CD4-positive, alpha-beta T cell treated with Interleukin-12 subunit alpha and Interleukin-12 subunit beta, for 1 hour (primary cell): Measurements from ENCODE around the gene GPX4.
A peak's percentile ranks its signal among the peaks of the same experiment; 100 is the strongest.

Experiments used
- DNase-seq: peaks from one replicate; pipeline ENCODE4 v3.0.0-alpha.2; 2020

The GPX4 gene

GRCh38 chr19:1132552-1133383 lies 29.0 kb downstream of the GPX4 start:
- DNase-seq: peak; percentile 42

- peak; percentile 89 for DNase-seq
Measured at GRCh38 chr19:1133471-1133929, 29.7 kb downstream of the GPX4 start.

- no peak for DNase-seq
Measured at GRCh38 chr19:1134431-1134830, 30.6 kb downstream of the GPX4 start.

GRCh38 chr19:1135454-1135853 lies 31.7 kb downstream of the GPX4 start:
- no peak for DNase-seq

- no peak for DNase-seq
Measured at GRCh38 chr19:1136201-1136600, 32.4 kb downstream of the GPX4 start.

- no peak for DNase-seq
Measured at GRCh38 chr19:1136621-1137317, 33.0 kb downstream of the GPX4 start.

GRCh38 chr19:1138121-1138520 lies 34.3 kb downstream of the GPX4 start:
- DNase-seq: no peak

GRCh38 chr19:1139126-1139525 lies 35.3 kb downstream of the GPX4 start:
- no peak for DNase-seq

- no peak for DNase-seq
Measured at GRCh38 chr19:1140272-1141027, 36.7 kb downstream of the GPX4 start.

- DNase-seq: no peak
Measured at GRCh38 chr19:1141944-1142343, 38.1 kb downstream of the GPX4 start.

GRCh38 chr19:1143828-1144399 lies 40.1 kb downstream of the GPX4 start:
- no peak for DNase-seq

- no peak for DNase-seq
Measured at GRCh38 chr19:1144741-1145140, 40.9 kb downstream of the GPX4 start.

GRCh38 chr19:1145635-1146411 lies 42.0 kb downstream of the GPX4 start:
- no peak for DNase-seq

GRCh38 chr19:1146412-1146699 lies 42.6 kb downstream of the GPX4 start:
- DNase-seq: no peak

GRCh38 chr19:1146858-1147780 lies 43.3 kb downstream of the GPX4 start:
- DNase-seq: no peak

GRCh38 chr19:1147934-1148549 lies 44.2 kb downstream of the GPX4 start:
- DNase-seq: no peak

- no peak for DNase-seq
Measured at GRCh38 chr19:1149259-1150045, 45.7 kb downstream of the GPX4 start.

- no peak for DNase-seq
Measured at GRCh38 chr19:1150333-1151036, 46.7 kb downstream of the GPX4 start.

GRCh38 chr19:1151037-1151724 lies 47.4 kb downstream of the GPX4 start:
- DNase-seq: no peak
